Hepatocyte (in vitro differentiated cells): ENCODE data around the gene TAS1R3. TPM values are rescaled to one million over a fixed set of nuclear protein-coding genes. Genes with fewer than 3 reads are reported as not detected.
"Not testable (repeated sequence)": the region's sequence is repeated elsewhere in the genome, so short reads cannot be mapped to it uniquely, and the experiment has no call there.

Experiments used
- DNase-seq: peaks from one replicate; pipeline ENCODE4 v3.0.0-alpha.2; 2016; ENCODE audit warnings: low spot score
- H2AFZ ChIP-seq: fragments of 200-600 bp; sonication (generic); 2 replicates; pipeline ENCODE4 v1.6.0; 2016; ENCODE audit warnings: antibody characterized with exemption, mild to moderate bottlenecking
- H3K27ac ChIP-seq: fragments of 200-600 bp; sonication (generic); 2 replicates; pipeline ENCODE4 v1.5.1; 2016; ENCODE audit warnings: mild to moderate bottlenecking
- H3K27me3 ChIP-seq: fragments of 200-600 bp; sonication (generic); 2 replicates; pipeline ENCODE4 v1.6.1; 2016
- H3K36me3 ChIP-seq: fragments of 200-600 bp; sonication (generic); replicated peaks from 2 replicates; pipeline ENCODE4 v1.5.1; 2016; ENCODE audit warnings: low read depth; ENCODE audit not compliant: insufficient read depth
- H3K4me1 ChIP-seq: fragments of 200-600 bp; sonication (generic); 2 replicates; pipeline ENCODE4 v1.5.1; 2016; ENCODE audit warnings: mild to moderate bottlenecking, moderate library complexity; ENCODE audit not compliant: insufficient read depth
- H3K4me2 ChIP-seq: fragments of 200-600 bp; sonication (generic); 2 replicates; pipeline ENCODE4 v1.6.0; 2016
- H3K4me3 ChIP-seq: fragments of 200-600 bp; sonication (generic); 2 replicates; pipeline ENCODE4 v1.5.1; 2016; ENCODE audit warnings: mild to moderate bottlenecking
- H3K79me2 ChIP-seq: fragments of 200-600 bp; sonication (generic); 2 replicates; pipeline ENCODE4 v1.6.0; 2017; ENCODE audit warnings: mild to moderate bottlenecking
- H3K9me2 ChIP-seq: fragments of 200-600 bp; sonication (generic); replicated peaks from 2 replicates; pipeline ENCODE4 v1.6.0; 2017; ENCODE audit warnings: mild to moderate bottlenecking; ENCODE audit not compliant: insufficient read depth
- H3K9me3 ChIP-seq: fragments of 200-600 bp; sonication (generic); 2 replicates; pipeline ENCODE4 v1.5.1; 2016; ENCODE audit warnings: low read depth, mild to moderate bottlenecking
- H4K20me1 ChIP-seq: fragments of 200-600 bp; sonication (generic); 2 replicates; pipeline ENCODE4 v1.6.0; 2016; ENCODE audit warnings: mild to moderate bottlenecking; ENCODE audit not compliant: insufficient read depth, poor library complexity, severe bottlenecking
- EZH2 ChIP-seq: fragments of 200-600 bp; sonication (generic); IDR thresholded peaks from 2 replicates; pipeline ENCODE4 v1.6.1; 2016; ENCODE audit warnings: antibody characterized with exemption, mild to moderate bottlenecking, borderline replicate concordance
- EZH2phosphoT487 ChIP-seq: fragments of 200-600 bp; sonication (generic); IDR thresholded peaks from one replicate; pipeline ENCODE4 v1.6.1; 2018; ENCODE audit warnings: antibody characterized with exemption, mild to moderate bottlenecking, low read depth, moderate library complexity; ENCODE audit not compliant: unreplicated experiment, severe bottlenecking
- WGBS: methylation state at CpG from one replicate; pipeline ENCODE4 v1.1.6; 2016; ENCODE audit warnings: low lambda C conversion rate; ENCODE audit errors: missing lambda C conversion rate; 5-methylcytosine and 5-hydroxymethylcytosine counted together
- polyA plus RNA-seq: library from polyadenylated mRNA; unstranded; fragments of >200 nt; fragmentation: Nextera tagmentation; extraction: Ambion mirVana; gene quantifications from 2 replicates; pipeline ENCODE4 v1.2.1, GENCODE V29; 2016
- total RNA-seq: library from RNA; depleted of rRNA; stranded (reverse); fragments of >200 nt; gene quantifications from 2 replicates; pipeline ENCODE4 v1.2.3, GENCODE V29; 2014
- TF ChIP-seq, protein P1 (sequence below): fragments of 200-600 bp; sonication (generic); IDR thresholded peaks from 2 replicates; pipeline ENCODE4 v1.5.1; 2016; ENCODE audit warnings: antibody characterized with exemption, mild to moderate bottlenecking; ENCODE audit not compliant: poor library complexity

Gene TAS1R3
- total and polyA plus RNA-seq, 2 experiments from 2014 or later = 0.17 to 0.42 TPM

DNA sequence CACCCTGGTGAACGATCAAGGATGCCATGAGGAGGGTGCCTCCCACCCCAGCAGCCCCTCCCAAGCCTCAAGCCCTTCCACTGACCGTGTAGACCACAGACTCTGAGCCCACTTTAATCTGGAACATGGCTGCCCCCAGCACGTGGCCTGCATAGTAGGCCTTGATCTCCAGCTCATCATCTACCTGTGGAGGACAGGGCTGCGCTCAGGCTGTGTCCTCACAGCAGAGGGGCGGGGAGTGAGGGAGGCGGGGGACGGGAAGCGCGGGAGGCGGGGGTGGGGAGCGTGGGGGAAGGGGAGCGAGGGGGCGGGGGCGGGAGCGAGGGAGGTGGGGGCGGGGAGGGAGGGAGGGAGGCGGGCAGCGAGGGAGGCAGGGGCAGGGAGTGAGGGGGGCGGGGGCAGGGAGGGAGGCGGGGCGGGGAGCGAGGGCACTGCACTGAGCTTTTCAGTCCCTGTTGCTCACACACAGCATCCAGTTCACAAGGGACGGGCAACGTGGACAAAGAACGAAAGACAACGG, 15.6 kb upstream of the TAS1R3 start:
- Histone ChIP-seq H3K4me1 (peaks cover 6% of the 10 kb centered on the region), H3K36me3 (no peaks in the 10 kb centered on the region), H4K20me1 (peaks cover 4% of the 10 kb centered on the region), H3K79me2 (peaks cover 44% of the 10 kb centered on the region), H2AFZ (no peak overlapping the region), H3K9me2 (no peaks in the 10 kb centered on the region), H3K4me3 (no peak overlapping the region), H3K27ac (no peak overlapping the region), H3K9me3 (no peaks in the 10 kb centered on the region), H3K27me3 (no peaks in the 10 kb centered on the region), H3K4me2 (no peak overlapping the region)
- DNase-seq = no peak
- TF ChIP-seq EZH2 (no peak), EZH2phosphoT487 (no peak)
- TF ChIP-seq, protein P1, sequence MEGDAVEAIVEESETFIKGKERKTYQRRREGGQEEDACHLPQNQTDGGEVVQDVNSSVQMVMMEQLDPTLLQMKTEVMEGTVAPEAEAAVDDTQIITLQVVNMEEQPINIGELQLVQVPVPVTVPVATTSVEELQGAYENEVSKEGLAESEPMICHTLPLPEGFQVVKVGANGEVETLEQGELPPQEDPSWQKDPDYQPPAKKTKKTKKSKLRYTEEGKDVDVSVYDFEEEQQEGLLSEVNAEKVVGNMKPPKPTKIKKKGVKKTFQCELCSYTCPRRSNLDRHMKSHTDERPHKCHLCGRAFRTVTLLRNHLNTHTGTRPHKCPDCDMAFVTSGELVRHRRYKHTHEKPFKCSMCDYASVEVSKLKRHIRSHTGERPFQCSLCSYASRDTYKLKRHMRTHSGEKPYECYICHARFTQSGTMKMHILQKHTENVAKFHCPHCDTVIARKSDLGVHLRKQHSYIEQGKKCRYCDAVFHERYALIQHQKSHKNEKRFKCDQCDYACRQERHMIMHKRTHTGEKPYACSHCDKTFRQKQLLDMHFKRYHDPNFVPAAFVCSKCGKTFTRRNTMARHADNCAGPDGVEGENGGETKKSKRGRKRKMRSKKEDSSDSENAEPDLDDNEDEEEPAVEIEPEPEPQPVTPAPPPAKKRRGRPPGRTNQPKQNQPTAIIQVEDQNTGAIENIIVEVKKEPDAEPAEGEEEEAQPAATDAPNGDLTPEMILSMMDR = no peak
- 47% methylated on average over 9 of the region's 26 CpGs for WGBS

DNA sequence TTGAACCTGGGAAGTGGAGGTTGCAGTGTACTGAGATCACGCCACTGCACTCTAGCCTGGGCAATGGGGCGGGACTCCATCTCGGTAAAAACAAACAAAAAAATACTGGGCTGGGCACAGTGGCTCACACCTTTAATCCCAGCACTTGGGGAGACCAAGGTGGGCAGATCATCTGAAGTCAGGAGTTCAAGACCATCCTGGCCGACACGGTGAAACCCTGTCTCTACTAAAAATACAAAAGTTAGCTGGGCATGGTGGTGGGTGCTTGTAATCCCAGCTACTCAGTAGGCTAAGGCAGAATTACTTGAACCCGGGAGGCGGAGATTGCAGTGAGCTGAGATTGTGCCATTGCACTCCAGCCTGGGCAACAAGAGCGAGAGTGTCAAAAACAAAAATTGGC, 14.9 kb upstream of the TAS1R3 start:
- not testable (repeated sequence) for DNase-seq, H3K9me2 ChIP-seq, H2AFZ ChIP-seq, H3K27me3 ChIP-seq, H3K4me1 ChIP-seq, H3K9me3 ChIP-seq, H3K4me3 ChIP-seq, H4K20me1 ChIP-seq, H3K4me2 ChIP-seq, H3K36me3 ChIP-seq, H3K27ac ChIP-seq
- H3K79me2 ChIP-seq = peaks cover 51% of the 10 kb centered on the region
- 91% methylated on average over 8 of the region's 8 CpGs for WGBS

DNA sequence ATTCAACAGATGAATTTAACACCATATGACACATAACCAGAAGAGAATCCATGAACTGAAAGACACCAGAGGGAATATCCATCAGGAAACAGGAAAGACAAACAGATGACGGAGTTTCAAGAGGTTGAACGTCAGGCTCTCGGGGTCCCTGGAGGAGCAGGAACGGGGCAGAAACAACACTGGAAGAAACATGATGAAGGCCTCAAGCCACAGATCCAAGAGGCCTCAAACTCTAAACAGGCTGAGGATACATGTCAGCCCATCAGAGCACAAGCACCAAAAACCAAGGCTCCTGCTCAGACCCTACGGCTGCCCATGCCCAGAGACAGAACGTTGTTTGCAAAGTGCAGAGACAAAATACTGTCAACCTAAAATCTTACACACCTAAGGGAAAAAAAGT, 13.7 kb upstream of the TAS1R3 start:
- no peak for DNase-seq
- Histone ChIP-seq H3K27ac (peak overlapping the region; percentile 64), H3K4me2 (no peak overlapping the region), H3K36me3 (no peaks in the 10 kb centered on the region), H3K27me3 (no peaks in the 10 kb centered on the region), H3K9me3 (no peaks in the 10 kb centered on the region), H2AFZ (no peak overlapping the region), H4K20me1 (peaks cover 10% of the 10 kb centered on the region), H3K4me1 (peaks cover 6% of the 10 kb centered on the region), H3K79me2 (peaks cover 63% of the 10 kb centered on the region), H3K9me2 (no peaks in the 10 kb centered on the region), H3K4me3 (no peak overlapping the region)
- WGBS = 90% methylated on average over 6 of the region's 6 CpGs
- TF ChIP-seq EZH2 (no peak), EZH2phosphoT487 (no peak)
- TF ChIP-seq, protein P1 = no peak

DNA sequence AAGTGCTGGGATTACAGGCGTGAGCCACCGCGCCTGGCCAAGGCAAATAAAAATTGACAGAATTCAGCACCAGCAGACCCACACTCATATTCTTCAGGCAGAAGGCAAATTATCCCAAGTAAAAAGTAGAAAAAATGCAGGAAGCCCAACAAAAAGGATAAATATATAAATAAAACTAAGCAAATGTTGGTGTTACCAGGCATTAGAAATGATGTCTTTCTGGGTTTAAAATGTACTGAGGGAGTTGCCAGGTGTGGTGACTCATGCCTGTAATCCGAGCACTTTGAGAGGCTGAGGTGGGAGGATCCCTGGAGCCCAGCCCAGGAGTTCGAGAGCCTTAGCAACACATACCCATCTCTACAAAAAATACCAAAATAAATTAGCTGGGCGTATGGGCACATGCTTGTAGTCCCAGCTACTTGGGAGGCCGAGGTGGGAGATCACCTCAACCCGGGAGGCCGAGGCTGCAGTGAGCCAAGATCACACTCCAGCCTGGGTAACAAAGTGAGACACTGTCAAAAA, 12.9 kb upstream of the TAS1R3 start:
- Histone ChIP-seq H3K36me3 (no peaks in the 10 kb centered on the region), H4K20me1 (peaks cover 15% of the 10 kb centered on the region), H3K79me2 (peaks cover 69% of the 10 kb centered on the region), H3K27me3 (no peaks in the 10 kb centered on the region), H3K4me3 (no peak overlapping the region), H2AFZ (no peak overlapping the region), H3K4me2 (no peak overlapping the region), H3K9me3 (no peaks in the 10 kb centered on the region), H3K27ac (peak overlapping the region; percentile 64), H3K4me1 (peaks cover 11% of the 10 kb centered on the region), H3K9me2 (no peaks in the 10 kb centered on the region)
- 71% methylated on average over 9 of the region's 9 CpGs for WGBS
- TF ChIP-seq EZH2 (no peak), EZH2phosphoT487 (no peak)
- TF ChIP-seq, protein P1 = no peak
- peak; percentile 79 for DNase-seq
